ENCODE data around the gene SSH2.

DNA sequence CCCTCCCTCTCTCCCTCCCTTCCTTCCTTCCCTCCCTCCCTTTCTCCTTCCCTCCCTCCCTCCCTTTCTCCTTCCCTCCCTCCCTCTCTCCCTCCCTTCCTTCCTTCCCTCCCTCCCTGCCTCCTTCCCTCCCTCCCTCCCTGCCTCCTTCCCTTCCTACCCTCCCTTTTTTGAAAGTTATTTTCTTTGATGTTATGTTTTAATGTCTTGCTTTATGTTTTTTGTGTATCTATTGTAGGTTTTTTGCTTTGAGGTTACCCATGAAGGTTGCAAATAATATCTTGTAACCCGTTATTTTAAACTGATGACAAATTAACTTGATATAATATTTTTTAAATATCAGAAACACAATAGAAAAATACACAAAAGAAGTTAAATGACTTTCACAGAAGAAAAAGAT, 96.2 kb downstream of the SSH2 start:
- TF ChIP-seq, protein P1, sequence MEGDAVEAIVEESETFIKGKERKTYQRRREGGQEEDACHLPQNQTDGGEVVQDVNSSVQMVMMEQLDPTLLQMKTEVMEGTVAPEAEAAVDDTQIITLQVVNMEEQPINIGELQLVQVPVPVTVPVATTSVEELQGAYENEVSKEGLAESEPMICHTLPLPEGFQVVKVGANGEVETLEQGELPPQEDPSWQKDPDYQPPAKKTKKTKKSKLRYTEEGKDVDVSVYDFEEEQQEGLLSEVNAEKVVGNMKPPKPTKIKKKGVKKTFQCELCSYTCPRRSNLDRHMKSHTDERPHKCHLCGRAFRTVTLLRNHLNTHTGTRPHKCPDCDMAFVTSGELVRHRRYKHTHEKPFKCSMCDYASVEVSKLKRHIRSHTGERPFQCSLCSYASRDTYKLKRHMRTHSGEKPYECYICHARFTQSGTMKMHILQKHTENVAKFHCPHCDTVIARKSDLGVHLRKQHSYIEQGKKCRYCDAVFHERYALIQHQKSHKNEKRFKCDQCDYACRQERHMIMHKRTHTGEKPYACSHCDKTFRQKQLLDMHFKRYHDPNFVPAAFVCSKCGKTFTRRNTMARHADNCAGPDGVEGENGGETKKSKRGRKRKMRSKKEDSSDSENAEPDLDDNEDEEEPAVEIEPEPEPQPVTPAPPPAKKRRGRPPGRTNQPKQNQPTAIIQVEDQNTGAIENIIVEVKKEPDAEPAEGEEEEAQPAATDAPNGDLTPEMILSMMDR (IDR thresholded peaks at IDR 0.05; ENCODE audit: low read depth, low read length), result no peak
- TF ChIP-seq EZH2phosphoT487 (IDR thresholded peaks at IDR 0.05; ENCODE audit: low read depth), result no peak

All from OCI-LY3 (cell line).